Lower leg skin (tissue), 4 donors: ENCODE measurements around the gene RUNX2. TPM values are rescaled to one million over a fixed set of nuclear protein-coding genes. Genes with fewer than 3 reads are reported as not detected.

ENCODE experiments used
- DNase-seq, 2 donors: peaks; one replicate each; pipeline ENCODE4 v3.0.0-alpha.2; 2019; ENCODE audit warnings: low spot score in 2 of 2
- H3K4me3 ChIP-seq: fragments of 200-600 bp; sonication (generic); 2 replicates; pipeline ENCODE4 v1.5.1; 2017; ENCODE audit warnings: mild to moderate bottlenecking, low read depth; ENCODE audit not compliant: poor library complexity, severe bottlenecking
- CTCF ChIP-seq, 3 donors: fragments of 450-650 bp; IDR thresholded peaks; one replicate each; pipeline ENCODE4 v1.5.1; 2016; ENCODE audit warnings: antibody characterized with exemption in 3 of 3, mild to moderate bottlenecking in 3 of 3, moderate library complexity in 2 of 3
- POLR2A ChIP-seq, 2 donors: fragments of 450-650 bp; IDR thresholded peaks; one replicate each; pipeline ENCODE4 v1.6.1; 2016 to 2017; ENCODE audit warnings: antibody characterized with exemption in 2 of 2, mild to moderate bottlenecking in 1 of 2, moderate library complexity in 1 of 2
- WGBS, 2 donors: methylation state at CpG; one replicate each; pipeline ENCODE4 v1.1.5; 2018; 5-methylcytosine and 5-hydroxymethylcytosine counted together
- intact Hi-C: fragments of 100-400 bp; cut with DNase I; formaldehyde crosslinking; loops from one replicate; pipeline ENCODE4 v1.15.0; 2023; ENCODE audit warnings: low total_unique reads
- total RNA-seq, 4 donors: library from RNA; depleted of rRNA; stranded (reverse); fragments of >200 nt; gene quantifications; one replicate each; pipeline ENCODE4 v1.1.0, GENCODE V29; 2016

Gene RUNX2
- total RNA-seq, 4 donors from 2014 or later, result 1.8 to 4.8 (median 3.1) TPM

DNA sequence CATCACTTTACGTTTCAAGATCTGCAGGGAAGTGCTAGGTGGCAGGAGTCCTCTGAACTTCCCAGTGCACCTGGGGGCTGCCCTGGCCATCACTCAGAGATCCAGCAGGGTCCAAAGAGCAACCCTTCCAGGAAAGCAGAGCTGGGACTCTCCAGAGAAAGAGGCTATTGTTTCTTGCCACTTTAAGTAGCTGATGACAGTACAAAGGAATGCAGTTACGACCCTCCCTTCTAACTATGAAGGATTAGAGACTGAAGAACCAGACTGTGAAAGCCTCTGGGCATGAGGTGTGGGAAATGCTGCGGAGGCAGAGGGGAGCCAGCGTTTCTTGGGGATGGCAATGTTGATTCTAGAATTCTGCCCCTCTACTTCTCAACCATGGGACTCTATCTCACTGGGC is 238.8 kb downstream of the RUNX2 start:
- no peak for DNase-seq

GRCh38 chr6:45567879-45568278 is 239.7 kb downstream of the RUNX2 start:
- intact Hi-C loops, result no loop called here
- no peak overlapping the region for H3K4me3 ChIP-seq
- TF ChIP-seq POLR2A (IDR thresholded peaks at IDR 0.05) (no peak), CTCF (IDR thresholded peaks at IDR 0.05) (no peak)
- DNase-seq, result no peak
- WGBS, 2 donors, result 93 to 94% methylated on average over 2 of the region's 2 CpGs

More for the DNA sequence above, 238.8 kb downstream of the RUNX2 start:
- H3K4me3 ChIP-seq, result no peak overlapping the region
- TF ChIP-seq CTCF (IDR thresholded peaks at IDR 0.05) (no peak), POLR2A (IDR thresholded peaks at IDR 0.05) (no peak)
- intact Hi-C loops, result no loop called here
- 62 to 74% methylated on average over 4 of the region's 4 CpGs for WGBS, 2 donors

DNA sequence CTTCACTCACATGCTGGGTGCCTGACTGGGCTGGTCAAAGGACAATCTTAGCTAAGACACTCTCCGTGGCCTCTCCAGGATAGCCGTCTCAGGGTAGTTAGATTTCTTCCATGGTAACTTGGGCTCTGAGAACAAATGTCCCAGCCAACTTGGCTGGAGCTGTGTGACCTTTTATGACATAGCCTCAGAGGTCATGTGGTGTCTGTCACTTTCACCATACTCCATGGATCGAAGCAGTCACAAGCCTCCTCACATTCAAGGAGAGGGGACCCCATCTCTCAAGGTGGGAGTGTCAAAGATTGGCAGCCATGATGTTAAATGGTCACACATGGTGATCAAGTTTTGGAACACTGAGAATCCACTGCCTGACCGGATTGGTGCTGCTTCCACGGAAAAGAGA is 240.5 kb downstream of the RUNX2 start:
- intact Hi-C loops, result no loop called here
- 83 to 94% methylated on average over 5 of the region's 5 CpGs for WGBS, 2 donors
- TF ChIP-seq CTCF (IDR thresholded peaks at IDR 0.05), result no peak
- no peak for TF ChIP-seq POLR2A (IDR thresholded peaks at IDR 0.05)
- no peak overlapping the region for H3K4me3 ChIP-seq
- no peak for DNase-seq

- no peak overlapping the region for H3K4me3 ChIP-seq
- WGBS, 2 donors, result 70 to 72% methylated on average over 6 of the region's 6 CpGs
- TF ChIP-seq CTCF (IDR thresholded peaks at IDR 0.05) (no peak), POLR2A (IDR thresholded peaks at IDR 0.05) (no peak)
- DNase-seq, result no peak
- intact Hi-C loops, result no loop called here
Observed at GRCh38 chr6:45569210-45569945, 241.2 kb downstream of the RUNX2 start.

GRCh38 chr6:45571159-45571558 is 243.0 kb downstream of the RUNX2 start:
- 79 to 81% methylated on average over 3 of the region's 3 CpGs for WGBS, 2 donors

More at GRCh38 chr6:45571159-45571558, 243.0 kb downstream of the RUNX2 start:
- intact Hi-C loops, result no loop called here
- no peak overlapping the region for H3K4me3 ChIP-seq
- no peak for DNase-seq
- TF ChIP-seq CTCF (IDR thresholded peaks at IDR 0.05) (no peak), POLR2A (IDR thresholded peaks at IDR 0.05) (no peak)
